Skeletal muscle satellite cell (primary cell): ENCODE results near the gene SBF1.

Experiments used
- H3K27me3 ChIP-seq: 2 replicates; pipeline ENCODE4 v1.7.0; 2013; ENCODE audit warnings: low read length; ENCODE audit not compliant: control insufficient read depth, insufficient read depth
- H3K36me3 ChIP-seq: 2 replicates; pipeline ENCODE4 v1.7.0; 2013; ENCODE audit warnings: mild to moderate bottlenecking, control low read depth, low read length; ENCODE audit not compliant: insufficient read depth
- H3K4me1 ChIP-seq: 2 replicates; pipeline ENCODE4 v1.7.0; 2013; ENCODE audit warnings: low read length; ENCODE audit not compliant: control insufficient read depth, insufficient read depth
- H3K4me2 ChIP-seq: 2 replicates; pipeline ENCODE4 v1.7.0; 2013; ENCODE audit warnings: mild to moderate bottlenecking, low read length
- H3K4me3 ChIP-seq: 2 replicates; pipeline ENCODE4 v1.7.0; 2013; ENCODE audit warnings: low read length
- H3K9ac ChIP-seq: 2 replicates; pipeline ENCODE4 v1.7.0; 2013; ENCODE audit warnings: mild to moderate bottlenecking, low read depth, low read length, moderate library complexity
- H3K9me3 ChIP-seq: replicated peaks from 2 replicates; pipeline ENCODE4 v1.7.0; 2013; ENCODE audit warnings: mild to moderate bottlenecking, control low read depth, low read length

SBF1 gene

GRCh38 chr22:50517495-50518260 is 42.8 kb upstream of the SBF1 start:
- no peaks in the 10 kb centered on the region for H3K27me3 ChIP-seq
- no peak overlapping the region for H3K4me2 ChIP-seq
- H3K9me3 ChIP-seq: no peaks in the 10 kb centered on the region
- H3K36me3 ChIP-seq: peaks cover 45% of the 10 kb centered on the region
- H3K4me1 ChIP-seq: no peaks in the 10 kb centered on the region
- no peak overlapping the region for H3K9ac ChIP-seq
- H3K4me3 ChIP-seq: no peak overlapping the region

GRCh38 chr22:50516891-50517290 is 42.1 kb upstream of the SBF1 start:
- no peak overlapping the region for H3K4me3 ChIP-seq
- no peak overlapping the region for H3K9ac ChIP-seq
- H3K4me1 ChIP-seq: no peaks in the 10 kb centered on the region
- H3K27me3 ChIP-seq: no peaks in the 10 kb centered on the region
- H3K36me3 ChIP-seq: peaks cover 40% of the 10 kb centered on the region
- H3K4me2 ChIP-seq: no peak overlapping the region
- no peaks in the 10 kb centered on the region for H3K9me3 ChIP-seq

GRCh38 chr22:50516068-50516467 is 41.2 kb upstream of the SBF1 start:
- no peak overlapping the region for H3K4me2 ChIP-seq
- no peak overlapping the region for H3K9ac ChIP-seq
- H3K36me3 ChIP-seq: peaks cover 34% of the 10 kb centered on the region
- no peak overlapping the region for H3K4me3 ChIP-seq
- H3K9me3 ChIP-seq: no peaks in the 10 kb centered on the region
- H3K27me3 ChIP-seq: no peaks in the 10 kb centered on the region
- no peaks in the 10 kb centered on the region for H3K4me1 ChIP-seq

- peaks cover 11% of the 10 kb centered on the region for H3K4me1 ChIP-seq
Measured at GRCh38 chr22:50513175-50513574, 38.3 kb upstream of the SBF1 start.

GRCh38 chr22:50508897-50509296 is 34.1 kb upstream of the SBF1 start:
- peak overlapping the region; percentile 100 for H3K4me3 ChIP-seq
- H3K36me3 ChIP-seq: peaks cover 15% of the 10 kb centered on the region

More at GRCh38 chr22:50513175-50513574, 38.3 kb upstream of the SBF1 start:
- Histone ChIP-seq H3K4me2 (no peak overlapping the region), H3K4me3 (no peak overlapping the region), H3K36me3 (peaks cover 18% of the 10 kb centered on the region), H3K9ac (no peak overlapping the region), H3K27me3 (no peaks in the 10 kb centered on the region), H3K9me3 (no peaks in the 10 kb centered on the region)

GRCh38 chr22:50507991-50508884 is 33.4 kb upstream of the SBF1 start, which contains the start of gene NCAPH2:
TSS of gene NCAPH2 (plus strand) at chr22:50508224. CDS start at chr22:50508338, 114 bp downstream.
- Histone ChIP-seq H3K36me3 (peaks cover 15% of the 10 kb centered on the region), H3K4me2 (peak within 1 kb of the TSS; percentile 100), H3K4me3 (peak within 1 kb of the TSS; percentile 100), H3K27me3 (no peaks in the 10 kb centered on the region), H3K4me1 (peaks cover 17% of the 10 kb centered on the region), H3K9ac (peak within 1 kb of the TSS; percentile 96), H3K9me3 (no peaks in the 10 kb centered on the region)

More at GRCh38 chr22:50508897-50509296, 34.1 kb upstream of the SBF1 start:
- Histone ChIP-seq H3K9ac (peak overlapping the region; percentile 84), H3K4me1 (peaks cover 17% of the 10 kb centered on the region), H3K9me3 (no peaks in the 10 kb centered on the region), H3K4me2 (peak overlapping the region; percentile 96), H3K27me3 (no peaks in the 10 kb centered on the region)

- Histone ChIP-seq H3K4me1 (peaks cover 17% of the 10 kb centered on the region), H3K4me3 (peak within 1 kb of the TSS; percentile 100), H3K36me3 (peaks cover 20% of the 10 kb centered on the region), H3K9ac (peak within 1 kb of the TSS; percentile 96), H3K9me3 (no peaks in the 10 kb centered on the region), H3K4me2 (peak within 1 kb of the TSS; percentile 100), H3K27me3 (no peaks in the 10 kb centered on the region)
Measured at GRCh38 chr22:50507421-50507990, 32.7 kb upstream of the SBF1 start, which contains the start of gene LMF2. TSS of gene LMF2 (minus strand) at chr22:50507702. CDS start at chr22:50507675, 27 bp downstream.

GRCh38 chr22:50506611-50507420 is 32.0 kb upstream of the SBF1 start:
- peaks cover 17% of the 10 kb centered on the region for H3K4me1 ChIP-seq
- peak overlapping the region; percentile 100 for H3K4me2 ChIP-seq
- no peaks in the 10 kb centered on the region for H3K9me3 ChIP-seq
- peak overlapping the region; percentile 96 for H3K9ac ChIP-seq
- H3K36me3 ChIP-seq: peaks cover 25% of the 10 kb centered on the region
- peak overlapping the region; percentile 92 for H3K4me3 ChIP-seq
- no peaks in the 10 kb centered on the region for H3K27me3 ChIP-seq

GRCh38 chr22:50505776-50506610 is 31.2 kb upstream of the SBF1 start:
- H3K9ac ChIP-seq: peak overlapping the region; percentile 96
- peak overlapping the region; percentile 100 for H3K4me2 ChIP-seq
- H3K27me3 ChIP-seq: no peaks in the 10 kb centered on the region
- H3K9me3 ChIP-seq: no peaks in the 10 kb centered on the region
- peaks cover 17% of the 10 kb centered on the region for H3K4me1 ChIP-seq
- peaks cover 25% of the 10 kb centered on the region for H3K36me3 ChIP-seq
- H3K4me3 ChIP-seq: peak overlapping the region; percentile 92

- H3K4me1 ChIP-seq: peaks cover 17% of the 10 kb centered on the region
- H3K36me3 ChIP-seq: peaks cover 28% of the 10 kb centered on the region
- H3K4me3 ChIP-seq: no peak overlapping the region
- no peak overlapping the region for H3K9ac ChIP-seq
- no peak overlapping the region for H3K4me2 ChIP-seq
- H3K9me3 ChIP-seq: no peaks in the 10 kb centered on the region
- H3K27me3 ChIP-seq: no peaks in the 10 kb centered on the region
Measured at GRCh38 chr22:50505276-50505775, 30.5 kb upstream of the SBF1 start.
